Posterior vena cava (tissue), 2 donors: ENCODE data around the gene PIP4K2B. TPM values are rescaled to one million over a fixed set of nuclear protein-coding genes. Genes with fewer than 3 reads are reported as not detected.
A peak's percentile ranks its signal among the peaks of the same experiment; 100 is the strongest.

Experiments used
- DNase-seq: peaks from one replicate; pipeline ENCODE4 v3.0.0-alpha.2; 2020; ENCODE audit warnings: low spot score
- intact Hi-C, 2 donors: fragments of 100-400 bp; cut with DNase I; formaldehyde crosslinking; loops; one replicate each; pipeline versions ENCODE4 v1.14.1 to v1.14.2; 2022 to 2023
- total RNA-seq, 2 donors: library from RNA; stranded (reverse); fragmentation: NEBNext Ultra II Directional; extraction: Animal tissue kit (Norgen Biotek cat#: 25700); gene quantifications; one replicate each; pipeline ENCODE4 v1.2.1, GENCODE V29; 2021
- donor health status: DM: yes; HTN: yes; CAD: no.
- donor health status: DM: yes; HTN: yes; CAD: no.

PIP4K2B gene
- total RNA-seq, 2 donors from 2014 or later: 38.7 to 45.7 TPM

DNA sequence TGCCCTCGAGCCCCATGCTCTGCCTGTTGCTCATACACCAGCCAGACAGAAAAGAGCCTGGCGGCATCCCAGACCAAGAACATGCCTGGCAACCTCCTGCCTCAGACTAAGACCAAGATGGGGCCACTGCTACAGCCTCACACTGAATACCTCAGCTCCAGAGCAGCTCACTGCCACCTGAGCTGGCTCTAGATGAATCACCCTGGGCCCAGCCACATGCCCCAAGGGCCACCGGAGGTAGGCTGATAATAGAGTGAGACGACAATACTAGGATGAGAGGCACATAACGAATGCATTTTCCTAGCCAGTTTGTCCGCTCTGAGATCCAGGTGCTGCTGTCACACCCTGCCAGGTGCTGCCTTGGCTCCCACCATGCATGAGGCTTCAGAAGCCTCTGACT lies 13.0 kb downstream of the PIP4K2B start:
- DNase-seq: no peak
- intact Hi-C loops: no loop called here

- intact Hi-C loops: no loop called here
- no peak for DNase-seq
These were observed 16.1 kb downstream of the PIP4K2B start for GRCh38 chr17:38783227-38783626.

- intact Hi-C loops: loop anchor here in 1 of 2 donors (10.0 kb wide), 1 partner anchor 415 kb away; the partner anchor contains the start of gene CACNB1
These were observed 19.2 kb downstream of the PIP4K2B start for GRCh38 chr17:38779965-38780752.

DNA sequence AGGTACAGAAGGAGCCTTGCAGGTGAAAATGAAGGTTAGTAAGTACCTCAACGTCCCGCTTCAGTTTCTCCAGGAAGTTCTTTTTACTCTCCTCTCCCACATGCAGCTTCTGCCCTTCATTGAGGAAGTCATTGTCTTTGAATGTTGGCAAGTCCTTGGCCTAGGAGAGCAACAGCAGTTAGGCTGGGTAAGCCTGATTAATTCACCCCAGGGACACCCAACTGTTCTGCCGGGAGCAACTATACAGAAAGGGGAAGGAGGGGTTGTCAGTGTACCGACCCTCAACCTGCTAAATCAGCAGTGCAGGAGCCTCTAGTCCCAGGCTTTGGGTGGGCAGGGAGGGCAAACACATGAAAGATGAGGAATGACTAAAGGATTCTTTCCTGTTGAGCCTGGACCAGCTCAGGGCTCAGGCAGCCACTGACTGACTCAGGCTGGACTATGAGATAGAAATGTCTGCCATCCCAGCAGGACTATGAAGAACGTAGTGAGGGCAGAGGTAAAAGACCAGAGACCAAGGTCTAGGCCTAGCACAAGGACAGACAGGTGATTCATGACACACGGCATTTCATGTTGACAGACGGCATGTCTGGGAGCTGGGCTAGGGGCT lies 21.6 kb downstream of the PIP4K2B start:
- intact Hi-C loops: loop anchor here in 1 of 2 donors (10.0 kb wide), 1 partner anchor 417 kb away; the partner anchor contains the start of gene CACNB1
- no peak for DNase-seq

More at GRCh38 chr17:38779965-38780752, 19.2 kb downstream of the PIP4K2B start:
- DNase-seq: no peak

- intact Hi-C loops: loop anchor here in 1 of 2 donors (10.0 kb wide), 1 partner anchor 422 kb away; the partner anchor contains the start of gene CACNB1
- no peak for DNase-seq
These were observed 26.1 kb downstream of the PIP4K2B start for GRCh38 chr17:38773258-38773657.

- intact Hi-C loops: no loop called here
- DNase-seq: no peak
These were observed 30.9 kb downstream of the PIP4K2B start for GRCh38 chr17:38768417-38768816.

DNA sequence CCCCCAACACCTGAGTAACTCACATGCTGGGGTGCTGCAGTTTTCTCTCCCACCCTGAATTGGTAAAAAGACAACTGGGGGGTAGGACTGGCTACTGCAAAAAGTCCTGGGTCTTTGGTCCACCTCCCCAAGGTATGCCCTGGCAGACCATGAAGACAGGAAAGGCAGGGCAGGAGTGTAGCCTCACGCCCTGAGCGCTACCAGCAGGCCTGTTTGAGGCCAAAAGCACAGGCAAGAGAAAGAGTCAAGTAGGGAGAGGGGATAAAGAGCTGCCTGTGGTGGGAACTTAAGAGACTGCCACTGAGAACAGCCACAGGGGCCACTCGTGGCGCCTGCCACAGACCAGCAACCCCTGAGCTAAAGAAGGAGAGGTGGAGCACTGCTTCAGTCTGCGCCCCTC lies 33.0 kb downstream of the PIP4K2B start:
- intact Hi-C loops: no loop called here
- no peak for DNase-seq

GRCh38 chr17:38762231-38762630 lies 37.1 kb downstream of the PIP4K2B start:
- intact Hi-C loops: no loop called here
- no peak for DNase-seq

DNA sequence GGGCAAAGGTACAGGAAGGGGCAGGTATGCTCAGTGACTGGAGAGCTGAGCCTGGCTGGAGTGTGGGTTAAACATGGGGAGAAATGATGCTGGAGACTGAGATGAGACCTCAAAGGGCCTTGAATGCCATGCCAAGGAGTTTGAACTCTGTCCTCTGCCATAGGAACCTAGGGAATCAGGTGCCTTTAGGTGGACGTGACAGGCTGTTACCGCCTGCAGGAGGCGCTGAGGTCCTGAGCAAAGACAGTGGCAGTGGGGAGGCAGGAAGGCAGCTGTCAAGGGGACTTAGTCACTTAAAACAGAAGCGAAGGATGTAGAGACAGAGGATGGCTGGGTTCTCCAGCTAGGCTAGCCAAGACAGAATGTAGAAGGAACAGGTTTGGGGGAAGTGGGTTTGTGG lies 37.7 kb downstream of the PIP4K2B start:
- no peak for DNase-seq
- intact Hi-C loops: no loop called here

DNA sequence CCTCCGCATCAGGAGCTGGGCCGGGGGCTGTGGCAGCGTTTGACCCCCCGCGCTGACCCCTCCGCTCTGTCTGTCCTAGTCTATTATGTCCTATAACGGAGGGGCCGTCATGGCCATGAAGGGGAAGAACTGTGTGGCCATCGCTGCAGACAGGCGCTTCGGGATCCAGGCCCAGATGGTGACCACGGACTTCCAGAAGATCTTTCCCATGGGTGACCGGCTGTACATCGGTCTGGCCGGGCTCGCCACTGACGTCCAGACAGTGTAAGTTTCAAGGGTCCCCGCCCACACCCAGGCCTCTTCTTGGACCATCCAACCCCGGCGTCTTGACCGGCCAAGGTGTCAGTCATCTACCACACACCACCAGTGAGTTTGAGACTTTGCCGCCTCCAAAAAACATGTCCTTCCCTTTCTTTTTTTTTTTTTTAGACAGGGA lies 46.3 kb downstream of the PIP4K2B start:
- no peak for DNase-seq
- intact Hi-C loops: no loop called here

DNA sequence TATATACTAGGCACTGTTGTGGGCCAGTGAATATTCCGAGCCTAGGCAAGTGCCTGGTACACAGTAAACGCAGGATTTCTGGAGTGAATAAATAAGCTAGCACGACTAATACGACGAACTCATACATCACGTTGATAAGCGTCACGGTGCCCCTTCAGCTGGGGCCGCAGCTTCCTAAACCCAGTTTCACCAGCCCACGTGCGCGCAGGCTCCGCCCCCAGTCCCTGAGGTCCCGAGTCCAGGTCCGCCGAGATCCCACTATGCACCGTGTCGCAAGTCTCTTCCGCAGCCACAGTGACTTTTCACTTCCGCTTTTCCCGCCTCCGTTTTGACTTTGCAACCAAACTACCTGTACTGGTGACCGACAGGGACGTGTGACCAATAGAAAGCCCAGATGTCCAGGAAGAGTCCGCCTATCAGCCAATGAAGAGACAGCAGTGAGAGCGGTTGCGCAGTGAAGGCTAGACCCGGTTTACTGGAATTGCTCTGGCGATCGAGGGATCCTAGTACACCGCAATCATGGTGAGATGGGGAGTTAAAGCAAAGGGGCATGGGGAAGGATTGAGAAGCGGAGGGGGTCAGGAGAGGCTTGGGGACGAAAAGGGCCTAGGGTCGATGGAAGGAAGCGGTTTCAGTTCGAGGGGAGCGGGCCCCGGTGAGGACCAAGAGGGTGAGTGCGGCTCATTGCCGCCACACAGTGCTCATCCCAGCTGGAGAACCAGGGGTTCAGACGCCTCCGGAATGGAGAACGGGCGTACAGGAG lies 46.9 kb downstream of the PIP4K2B start, which contains the start of gene PSMB3:
PSMB3 (plus strand) TSS at position 434 of the 763 bp plus-strand sequence; CDS start at position 520, 86 bp downstream.
- intact Hi-C loops: no loop called here
- peak; percentile 98 for DNase-seq

DNA sequence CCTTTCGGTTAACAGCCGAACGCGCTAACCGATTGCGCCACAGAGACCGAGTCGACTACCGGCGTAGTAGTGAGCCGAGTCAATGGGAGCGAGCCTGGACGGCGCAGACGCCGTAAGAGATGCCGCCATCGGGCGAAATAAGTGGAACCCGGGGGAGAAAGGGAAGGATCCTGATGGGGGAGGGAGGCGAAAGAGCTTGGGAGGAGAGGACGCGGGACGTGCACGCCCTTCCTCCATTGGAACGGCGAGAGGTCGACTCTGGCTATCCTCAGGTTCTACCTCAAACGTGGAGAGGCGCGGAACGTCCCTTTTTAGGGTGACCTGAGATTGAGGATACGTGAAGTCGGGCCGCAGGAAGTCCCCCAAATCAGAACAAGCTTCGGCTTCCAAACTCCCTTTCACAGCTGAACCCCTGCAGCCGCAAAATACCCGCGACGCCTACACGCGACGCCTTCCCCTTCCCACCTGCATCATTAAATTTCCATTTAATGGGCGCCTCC lies 47.5 kb downstream of the PIP4K2B start:
- DNase-seq: peak; percentile 94

DNA sequence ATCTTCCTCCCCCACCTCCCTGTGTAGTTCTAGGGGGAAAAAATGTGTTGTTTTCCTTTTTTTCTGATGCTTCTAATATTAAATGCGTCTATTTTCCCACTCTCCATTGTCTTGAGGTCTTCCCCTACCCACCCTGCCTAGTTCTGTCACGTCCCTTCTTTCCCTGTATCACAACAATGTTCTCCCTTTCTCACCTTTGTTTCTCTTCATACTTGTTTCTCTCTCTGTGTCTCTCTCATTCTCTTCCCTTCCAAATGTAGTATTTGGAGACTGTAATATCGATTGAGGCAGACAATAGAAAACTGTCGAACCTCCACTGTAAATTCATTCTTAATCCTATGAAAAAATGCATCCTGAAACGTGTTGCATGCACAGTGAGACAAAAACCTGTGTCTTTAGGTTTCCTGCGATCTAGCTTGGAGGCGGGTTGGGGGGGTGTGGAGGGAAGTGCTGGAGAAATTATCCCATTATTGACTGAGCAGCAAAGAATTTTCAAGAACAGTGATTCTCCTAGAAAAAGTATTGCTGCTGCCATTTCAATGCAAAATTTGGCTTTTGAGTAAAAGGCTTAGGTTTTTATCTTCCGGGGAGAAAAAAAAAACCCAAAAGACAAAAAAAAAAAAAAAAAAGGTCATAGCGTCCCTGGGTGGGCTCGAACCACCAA lies 48.1 kb downstream of the PIP4K2B start:
- intact Hi-C loops: no loop called here
- DNase-seq: no peak

More for the DNA sequence above, 47.5 kb downstream of the PIP4K2B start:
- intact Hi-C loops: no loop called here

DNA sequence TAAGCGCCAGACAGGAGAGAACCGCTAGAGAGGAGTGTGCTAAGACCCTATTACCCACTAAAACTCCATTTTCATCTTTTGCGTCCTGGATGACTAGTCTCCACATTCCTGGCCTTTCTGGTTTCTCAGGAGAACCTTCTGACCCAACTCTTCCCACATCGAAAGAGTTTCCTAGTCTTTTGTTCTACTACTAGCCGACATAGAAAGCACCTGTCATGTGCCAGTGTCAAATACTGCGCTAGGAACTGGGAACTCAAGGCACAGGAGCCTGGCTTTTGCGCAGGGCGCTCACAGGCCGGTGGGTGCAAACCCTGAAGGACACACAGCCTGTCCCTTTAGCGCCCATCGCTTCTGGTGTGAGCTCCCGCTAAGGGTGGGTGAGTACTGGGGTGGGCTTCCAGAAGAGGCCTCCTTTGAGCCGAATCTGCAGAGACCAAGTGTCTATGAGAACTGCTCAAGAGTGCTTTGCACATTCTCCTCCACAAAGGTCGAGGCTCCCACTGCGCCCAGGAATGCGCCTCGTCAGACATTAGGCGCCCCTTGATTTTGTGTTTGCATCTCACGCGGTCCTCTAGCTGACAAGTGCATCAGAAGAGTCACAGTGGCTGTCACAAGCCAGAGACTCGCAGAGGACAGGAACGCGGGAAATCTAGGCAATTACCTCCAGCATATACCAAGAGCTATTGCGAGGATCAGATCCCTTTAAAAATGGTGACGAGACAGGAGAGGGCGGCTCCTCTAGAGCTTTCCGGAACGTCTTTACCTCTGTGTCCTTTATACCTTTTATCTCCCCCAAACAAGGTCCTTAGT lies 48.8 kb downstream of the PIP4K2B start:
- DNase-seq: no peak
- intact Hi-C loops: no loop called here

- no peak for DNase-seq
- intact Hi-C loops: no loop called here
These were observed 49.4 kb downstream of the PIP4K2B start for GRCh38 chr17:38750044-38750311.

- peak; percentile 96 for DNase-seq
- intact Hi-C loops: no loop called here
These were observed 49.9 kb downstream of the PIP4K2B start for GRCh38 chr17:38749223-38750043.

- intact Hi-C loops: no loop called here
- no peak for DNase-seq
These were observed 50.5 kb downstream of the PIP4K2B start for GRCh38 chr17:38748892-38749222.
